ENCODE measurements around the gene GLRX3.

Gene GLRX3

DNA sequence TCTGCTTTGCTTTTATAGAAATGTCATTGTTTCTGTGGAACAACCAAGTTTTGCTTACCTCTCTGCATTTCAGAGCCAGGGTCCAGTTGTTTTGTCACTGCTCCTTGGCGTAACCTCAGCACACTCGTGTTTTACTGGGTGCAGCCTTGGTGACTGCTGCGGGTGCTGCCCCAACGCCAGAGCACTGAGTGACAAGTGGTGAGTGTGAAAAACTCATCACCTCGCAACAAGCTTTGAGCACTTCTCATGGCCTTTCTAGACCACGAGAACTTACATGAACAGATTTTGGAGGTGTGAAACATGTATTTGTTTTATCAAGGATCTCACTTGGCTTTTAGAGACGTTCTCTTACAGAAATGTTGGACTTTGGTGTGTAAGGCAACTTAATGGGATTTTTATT, 31.0 kb downstream of the GLRX3 start:
- no peaks in the 10 kb centered on the region for H3K27me3 ChIP-seq (ENCODE audit: control insufficient read depth in 2 of 2, insufficient read depth in 2 of 2, low read length in 2 of 2)
- no peaks in the 10 kb centered on the region for H3K4me1 ChIP-seq (ENCODE audit: control insufficient read depth in 2 of 2, insufficient read depth in 2 of 2, low read length in 2 of 2)
- H3K9me3 ChIP-seq (ENCODE audit: control insufficient read depth in 2 of 2, low read length in 2 of 2): no peaks in the 10 kb centered on the region
- no peak overlapping the region for H3K27ac ChIP-seq (ENCODE audit: low read depth in 2 of 2, low read length in 2 of 2)
- peaks cover 36 to 47% of the 10 kb centered on the region in 2 donors for H3K36me3 ChIP-seq (ENCODE audit: control insufficient read depth in 2 of 2, insufficient read depth in 2 of 2, low read length in 2 of 2)
- no peak overlapping the region for H3K9ac ChIP-seq (ENCODE audit: low read depth in 1 of 2, low read length in 2 of 2)
- H3K4me3 ChIP-seq (ENCODE audit: low read length in 2 of 2): no peak overlapping the region

DNA sequence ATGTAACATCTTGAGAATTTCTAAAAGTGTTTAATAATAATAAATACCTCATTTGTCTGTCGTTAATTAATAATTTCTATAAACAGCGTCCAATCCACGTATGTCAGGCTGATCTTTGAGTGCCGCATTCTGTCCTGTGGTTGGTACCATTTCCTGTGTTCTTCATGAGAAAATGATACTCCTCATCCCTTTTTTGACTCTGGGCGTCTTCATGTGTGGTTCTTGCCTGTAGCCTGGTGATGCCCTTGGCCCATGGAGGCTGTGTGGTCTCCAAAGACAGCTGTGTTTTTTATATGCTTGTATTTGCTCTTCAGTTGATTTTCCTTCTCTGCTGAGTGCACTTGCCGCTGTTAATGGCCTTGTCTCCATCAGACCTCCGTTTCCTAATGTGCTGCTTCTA, 31.5 kb downstream of the GLRX3 start:
- Histone ChIP-seq H3K27me3 (ENCODE audit: control insufficient read depth in 2 of 2, insufficient read depth in 2 of 2, low read length in 2 of 2) (no peaks in the 10 kb centered on the region), H3K4me3 (ENCODE audit: low read length in 2 of 2) (no peak overlapping the region), H3K4me1 (ENCODE audit: control insufficient read depth in 2 of 2, insufficient read depth in 2 of 2, low read length in 2 of 2) (no peaks in the 10 kb centered on the region), H3K36me3 (ENCODE audit: control insufficient read depth in 2 of 2, insufficient read depth in 2 of 2, low read length in 2 of 2) (peaks cover 31 to 42% of the 10 kb centered on the region in 2 donors), H3K9me3 (ENCODE audit: control insufficient read depth in 2 of 2, low read length in 2 of 2) (no peaks in the 10 kb centered on the region), H3K27ac (ENCODE audit: low read depth in 2 of 2, low read length in 2 of 2) (no peak overlapping the region), H3K9ac (ENCODE audit: low read depth in 1 of 2, low read length in 2 of 2) (no peak overlapping the region)

GRCh38 chr10:130169136-130169859, 33.1 kb downstream of the GLRX3 start:
- H3K4me3 ChIP-seq (ENCODE audit: low read length in 2 of 2): no peak overlapping the region
- H3K9me3 ChIP-seq (ENCODE audit: control insufficient read depth in 2 of 2, low read length in 2 of 2): no peaks in the 10 kb centered on the region
- no peaks in the 10 kb centered on the region for H3K27me3 ChIP-seq (ENCODE audit: control insufficient read depth in 2 of 2, insufficient read depth in 2 of 2, low read length in 2 of 2)
- H3K27ac ChIP-seq (ENCODE audit: low read depth in 2 of 2, low read length in 2 of 2): no peak overlapping the region
- no peaks in the 10 kb centered on the region for H3K4me1 ChIP-seq (ENCODE audit: control insufficient read depth in 2 of 2, insufficient read depth in 2 of 2, low read length in 2 of 2)
- no peak overlapping the region for H3K9ac ChIP-seq (ENCODE audit: low read depth in 1 of 2, low read length in 2 of 2)
- H3K36me3 ChIP-seq (ENCODE audit: control insufficient read depth in 2 of 2, insufficient read depth in 2 of 2, low read length in 2 of 2): peaks cover 38 to 48% of the 10 kb centered on the region in 2 donors

DNA sequence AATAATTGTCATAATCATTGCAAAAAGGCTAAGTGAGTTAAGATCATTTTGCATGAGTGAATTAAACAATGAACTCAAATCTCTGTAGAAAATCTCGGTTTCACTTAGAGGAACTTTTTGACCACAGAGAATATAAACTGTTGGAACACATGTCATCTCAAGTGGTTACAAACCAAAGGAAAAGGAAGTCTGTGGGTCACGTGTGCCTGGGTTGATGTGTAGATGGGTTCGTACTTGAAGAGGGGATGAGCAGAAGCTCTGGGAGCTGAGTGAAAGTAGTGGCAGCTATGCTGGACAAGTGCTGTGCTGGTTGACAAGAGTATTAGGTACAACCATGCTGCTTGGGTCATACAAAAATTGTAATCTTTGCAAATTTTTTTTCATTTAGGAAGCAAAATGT, 35.0 kb downstream of the GLRX3 start:
- Histone ChIP-seq H3K9ac (ENCODE audit: low read depth in 1 of 2, low read length in 2 of 2) (no peak overlapping the region), H3K4me1 (ENCODE audit: control insufficient read depth in 2 of 2, insufficient read depth in 2 of 2, low read length in 2 of 2) (no peaks in the 10 kb centered on the region), H3K4me3 (ENCODE audit: low read length in 2 of 2) (no peak overlapping the region), H3K27ac (ENCODE audit: low read depth in 2 of 2, low read length in 2 of 2) (no peak overlapping the region), H3K36me3 (ENCODE audit: control insufficient read depth in 2 of 2, insufficient read depth in 2 of 2, low read length in 2 of 2) (peaks cover 36 to 48% of the 10 kb centered on the region in 2 donors), H3K9me3 (ENCODE audit: control insufficient read depth in 2 of 2, low read length in 2 of 2) (no peaks in the 10 kb centered on the region), H3K27me3 (ENCODE audit: control insufficient read depth in 2 of 2, insufficient read depth in 2 of 2, low read length in 2 of 2) (no peaks in the 10 kb centered on the region)

DNA sequence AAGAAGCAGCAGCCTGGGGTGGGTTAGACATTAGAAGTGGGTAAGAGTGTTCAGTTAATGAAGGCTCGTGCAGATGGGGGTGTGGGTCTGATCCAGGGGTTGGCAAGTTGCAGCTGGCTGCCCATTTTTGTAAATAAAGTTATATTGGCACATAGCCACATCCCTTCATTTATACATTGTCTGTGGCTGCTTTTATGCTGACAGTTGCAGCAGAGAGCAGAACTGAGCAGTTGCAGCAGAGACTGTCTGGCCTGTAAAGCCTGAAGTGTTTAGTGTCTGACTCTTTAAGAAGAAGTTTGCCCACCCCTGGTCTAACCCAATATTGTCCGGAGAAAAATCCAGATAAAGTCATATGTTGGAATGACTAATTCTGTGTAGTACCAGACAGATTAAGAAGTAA, 38.1 kb downstream of the GLRX3 start:
- no peaks in the 10 kb centered on the region for H3K4me1 ChIP-seq (ENCODE audit: control insufficient read depth in 2 of 2, insufficient read depth in 2 of 2, low read length in 2 of 2)
- H3K9me3 ChIP-seq (ENCODE audit: control insufficient read depth in 2 of 2, low read length in 2 of 2): no peaks in the 10 kb centered on the region
- H3K9ac ChIP-seq (ENCODE audit: low read depth in 1 of 2, low read length in 2 of 2): no peak overlapping the region
- no peak overlapping the region for H3K4me3 ChIP-seq (ENCODE audit: low read length in 2 of 2)
- no peaks in the 10 kb centered on the region for H3K27me3 ChIP-seq (ENCODE audit: control insufficient read depth in 2 of 2, insufficient read depth in 2 of 2, low read length in 2 of 2)
- peaks cover 24 to 26% of the 10 kb centered on the region in 2 donors for H3K36me3 ChIP-seq (ENCODE audit: control insufficient read depth in 2 of 2, insufficient read depth in 2 of 2, low read length in 2 of 2)
- no peak overlapping the region for H3K27ac ChIP-seq (ENCODE audit: low read depth in 2 of 2, low read length in 2 of 2)

- no peak overlapping the region for H3K9ac ChIP-seq (ENCODE audit: low read depth in 1 of 2, low read length in 2 of 2)
- H3K4me1 ChIP-seq (ENCODE audit: control insufficient read depth in 2 of 2, insufficient read depth in 2 of 2, low read length in 2 of 2): no peaks in the 10 kb centered on the region
- H3K9me3 ChIP-seq (ENCODE audit: control insufficient read depth in 2 of 2, low read length in 2 of 2): no peaks in the 10 kb centered on the region
- no peak overlapping the region for H3K27ac ChIP-seq (ENCODE audit: low read depth in 2 of 2, low read length in 2 of 2)
- H3K36me3 ChIP-seq (ENCODE audit: control insufficient read depth in 2 of 2, insufficient read depth in 2 of 2, low read length in 2 of 2): peaks cover 24 to 26% of the 10 kb centered on the region in 2 donors
- H3K4me3 ChIP-seq (ENCODE audit: low read length in 2 of 2): no peak overlapping the region
- H3K27me3 ChIP-seq (ENCODE audit: control insufficient read depth in 2 of 2, insufficient read depth in 2 of 2, low read length in 2 of 2): no peaks in the 10 kb centered on the region
Observed at GRCh38 chr10:130175074-130175473, 38.9 kb downstream of the GLRX3 start.

- H3K9ac ChIP-seq (ENCODE audit: low read depth in 1 of 2, low read length in 2 of 2): no peak overlapping the region
- H3K4me3 ChIP-seq (ENCODE audit: low read length in 2 of 2): no peak overlapping the region
- H3K27ac ChIP-seq (ENCODE audit: low read depth in 2 of 2, low read length in 2 of 2): no peak overlapping the region
- no peaks in the 10 kb centered on the region for H3K4me1 ChIP-seq (ENCODE audit: control insufficient read depth in 2 of 2, insufficient read depth in 2 of 2, low read length in 2 of 2)
- H3K9me3 ChIP-seq (ENCODE audit: control insufficient read depth in 2 of 2, low read length in 2 of 2): no peaks in the 10 kb centered on the region
- no peaks in the 10 kb centered on the region for H3K27me3 ChIP-seq (ENCODE audit: control insufficient read depth in 2 of 2, insufficient read depth in 2 of 2, low read length in 2 of 2)
- H3K36me3 ChIP-seq (ENCODE audit: control insufficient read depth in 2 of 2, insufficient read depth in 2 of 2, low read length in 2 of 2): peaks cover 28 to 38% of the 10 kb centered on the region in 2 donors
Observed at GRCh38 chr10:130177250-130177649, 41.1 kb downstream of the GLRX3 start.

DNA sequence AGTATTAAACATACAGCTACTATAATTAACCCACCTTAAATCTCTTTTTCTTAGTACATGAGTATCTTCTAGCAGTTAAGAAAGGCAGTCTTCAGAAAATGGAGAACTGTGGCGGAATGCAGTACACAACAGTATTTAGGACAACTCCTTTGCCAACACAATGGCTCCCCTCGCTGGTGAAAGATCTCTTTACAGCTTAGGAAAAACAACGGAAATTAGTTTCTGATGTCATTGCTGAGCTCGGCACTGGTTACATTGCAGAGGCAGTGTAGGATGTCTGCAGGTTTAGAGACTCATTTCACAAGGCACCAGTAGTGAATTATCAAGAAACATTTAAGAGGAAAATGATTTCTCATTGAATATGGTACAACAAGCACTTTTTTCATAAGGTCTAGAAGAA, 43.4 kb downstream of the GLRX3 start:
- Histone ChIP-seq H3K4me3 (ENCODE audit: low read length in 2 of 2) (no peak overlapping the region), H3K27ac (ENCODE audit: low read depth in 2 of 2, low read length in 2 of 2) (no peak overlapping the region), H3K36me3 (ENCODE audit: control insufficient read depth in 2 of 2, insufficient read depth in 2 of 2, low read length in 2 of 2) (peaks cover 32 to 43% of the 10 kb centered on the region in 2 donors)

DNA sequence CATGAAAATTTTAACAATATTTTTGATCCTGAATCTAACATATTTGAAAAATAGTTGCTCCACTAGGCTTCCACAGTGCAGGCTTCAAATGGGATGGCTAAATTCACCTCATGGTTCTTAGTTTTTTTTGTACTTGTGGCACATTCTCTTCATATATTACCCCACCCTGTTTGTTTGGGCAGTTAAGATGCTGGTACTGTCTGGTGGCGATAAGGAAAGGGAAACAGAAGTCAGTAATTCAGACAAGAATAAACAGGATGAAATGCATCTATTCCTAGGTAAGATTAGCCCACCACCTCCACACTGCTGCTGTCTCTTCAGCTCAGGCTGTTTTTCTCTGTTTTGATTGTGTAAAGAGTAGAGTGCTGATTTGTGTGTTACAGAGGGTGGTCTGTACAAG, 44.2 kb downstream of the GLRX3 start:
- Histone ChIP-seq H3K9me3 (ENCODE audit: control insufficient read depth in 2 of 2, low read length in 2 of 2) (no peaks in the 10 kb centered on the region), H3K27ac (ENCODE audit: low read depth in 2 of 2, low read length in 2 of 2) (no peak overlapping the region), H3K9ac (ENCODE audit: low read depth in 1 of 2, low read length in 2 of 2) (no peak overlapping the region), H3K4me3 (ENCODE audit: low read length in 2 of 2) (no peak overlapping the region), H3K36me3 (ENCODE audit: control insufficient read depth in 2 of 2, insufficient read depth in 2 of 2, low read length in 2 of 2) (peaks cover 36 to 47% of the 10 kb centered on the region in 2 donors), H3K4me1 (ENCODE audit: control insufficient read depth in 2 of 2, insufficient read depth in 2 of 2, low read length in 2 of 2) (no peaks in the 10 kb centered on the region), H3K27me3 (ENCODE audit: control insufficient read depth in 2 of 2, insufficient read depth in 2 of 2, low read length in 2 of 2) (no peaks in the 10 kb centered on the region)

More for the DNA sequence above, 43.4 kb downstream of the GLRX3 start:
- Histone ChIP-seq H3K4me1 (ENCODE audit: control insufficient read depth in 2 of 2, insufficient read depth in 2 of 2, low read length in 2 of 2) (no peaks in the 10 kb centered on the region), H3K27me3 (ENCODE audit: control insufficient read depth in 2 of 2, insufficient read depth in 2 of 2, low read length in 2 of 2) (no peaks in the 10 kb centered on the region), H3K9ac (ENCODE audit: low read depth in 1 of 2, low read length in 2 of 2) (no peak overlapping the region), H3K9me3 (ENCODE audit: control insufficient read depth in 2 of 2, low read length in 2 of 2) (no peaks in the 10 kb centered on the region)

- Histone ChIP-seq H3K4me1 (ENCODE audit: control insufficient read depth in 2 of 2, insufficient read depth in 2 of 2, low read length in 2 of 2) (no peaks in the 10 kb centered on the region), H3K27ac (ENCODE audit: low read depth in 2 of 2, low read length in 2 of 2) (no peak overlapping the region), H3K9ac (ENCODE audit: low read depth in 1 of 2, low read length in 2 of 2) (no peak overlapping the region), H3K36me3 (ENCODE audit: control insufficient read depth in 2 of 2, insufficient read depth in 2 of 2, low read length in 2 of 2) (peaks cover 35 to 49% of the 10 kb centered on the region in 2 donors), H3K27me3 (ENCODE audit: control insufficient read depth in 2 of 2, insufficient read depth in 2 of 2, low read length in 2 of 2) (no peaks in the 10 kb centered on the region), H3K4me3 (ENCODE audit: low read length in 2 of 2) (no peak overlapping the region), H3K9me3 (ENCODE audit: control insufficient read depth in 2 of 2, low read length in 2 of 2) (no peaks in the 10 kb centered on the region)
Observed at GRCh38 chr10:130181858-130182257, 45.7 kb downstream of the GLRX3 start.

Data from mucosa of rectum (tissue), 2 donors.